ENCODE data around the gene YAF2. TPM values are rescaled to one million over a fixed set of nuclear protein-coding genes. Genes with fewer than 3 reads are reported as not detected.

Gene YAF2
- total and polyA plus RNA-seq, 3 donors from 2014 or later: 19.4 to 33.1 (median 26.6) TPM

DNA sequence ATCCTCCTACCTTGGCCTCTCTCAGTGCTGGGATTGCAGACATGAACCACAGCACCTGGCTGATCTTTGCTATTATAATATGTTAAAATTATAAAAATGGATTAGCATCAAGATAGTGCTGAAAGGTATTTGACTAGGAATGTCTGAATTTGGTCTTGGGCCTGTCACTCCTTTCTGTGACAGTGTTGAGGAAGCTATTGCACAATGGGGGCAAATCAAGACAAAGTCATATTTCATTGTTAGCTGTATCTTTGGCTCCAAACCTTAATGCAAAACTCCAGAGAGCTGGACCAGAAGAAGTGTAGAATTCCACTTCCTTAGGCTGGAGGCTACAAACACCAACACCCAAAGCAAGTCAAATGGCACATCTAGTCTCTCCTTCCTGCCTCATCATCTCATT, 45.7 kb upstream of the YAF2 start:
- Histone ChIP-seq H3K4me3 (no peak overlapping the region), H3K27me3 (no peaks in the 10 kb centered on the region), H3K27ac (no peak overlapping the region), H3K4me1 (no peaks in the 10 kb centered on the region), H3K9me3 (no peaks in the 10 kb centered on the region), H3K36me3 (ENCODE audit: low read depth, missing control alignments) (no peaks in the 10 kb centered on the region)
- no peak for TF ChIP-seq POLR2A (IDR thresholded peaks at IDR 0.05)
- TF ChIP-seq, protein P1, sequence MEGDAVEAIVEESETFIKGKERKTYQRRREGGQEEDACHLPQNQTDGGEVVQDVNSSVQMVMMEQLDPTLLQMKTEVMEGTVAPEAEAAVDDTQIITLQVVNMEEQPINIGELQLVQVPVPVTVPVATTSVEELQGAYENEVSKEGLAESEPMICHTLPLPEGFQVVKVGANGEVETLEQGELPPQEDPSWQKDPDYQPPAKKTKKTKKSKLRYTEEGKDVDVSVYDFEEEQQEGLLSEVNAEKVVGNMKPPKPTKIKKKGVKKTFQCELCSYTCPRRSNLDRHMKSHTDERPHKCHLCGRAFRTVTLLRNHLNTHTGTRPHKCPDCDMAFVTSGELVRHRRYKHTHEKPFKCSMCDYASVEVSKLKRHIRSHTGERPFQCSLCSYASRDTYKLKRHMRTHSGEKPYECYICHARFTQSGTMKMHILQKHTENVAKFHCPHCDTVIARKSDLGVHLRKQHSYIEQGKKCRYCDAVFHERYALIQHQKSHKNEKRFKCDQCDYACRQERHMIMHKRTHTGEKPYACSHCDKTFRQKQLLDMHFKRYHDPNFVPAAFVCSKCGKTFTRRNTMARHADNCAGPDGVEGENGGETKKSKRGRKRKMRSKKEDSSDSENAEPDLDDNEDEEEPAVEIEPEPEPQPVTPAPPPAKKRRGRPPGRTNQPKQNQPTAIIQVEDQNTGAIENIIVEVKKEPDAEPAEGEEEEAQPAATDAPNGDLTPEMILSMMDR (IDR thresholded peaks at IDR 0.05): no peak
- intact Hi-C loops (cut with DNase I; ENCODE audit: low total_unique reads): no loop called here
- DNase-seq: no peak

GRCh38 chr12:42282294-42282693, 44.2 kb upstream of the YAF2 start:
- no peak overlapping the region for H3K27ac ChIP-seq

DNA sequence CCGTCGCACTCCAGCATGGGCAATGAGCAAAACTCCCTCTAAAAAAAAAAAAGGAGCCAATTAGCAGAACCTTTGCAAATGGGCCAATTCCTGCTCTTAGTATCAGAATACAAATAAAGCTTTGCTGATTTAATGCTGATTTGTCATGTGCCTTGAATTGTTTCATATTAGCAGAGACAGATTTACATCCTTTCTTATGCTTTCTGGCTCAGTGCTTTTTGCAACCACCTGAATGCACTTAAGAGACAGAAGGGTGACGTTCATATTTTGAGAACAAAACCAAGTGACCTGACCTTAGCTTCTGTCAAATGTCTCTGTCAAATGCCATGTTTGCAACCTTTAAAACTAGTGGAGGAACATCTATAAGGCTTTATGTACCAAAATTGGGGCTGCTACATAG, 43.8 kb upstream of the YAF2 start:
- no peaks in the 10 kb centered on the region for H3K9me3 ChIP-seq
- no peak overlapping the region for H3K4me3 ChIP-seq
- no peak for DNase-seq
- H3K27me3 ChIP-seq: no peaks in the 10 kb centered on the region
- TF ChIP-seq, protein P1 (IDR thresholded peaks at IDR 0.05): no peak
- no peak for TF ChIP-seq POLR2A (IDR thresholded peaks at IDR 0.05)
- no peaks in the 10 kb centered on the region for H3K36me3 ChIP-seq (ENCODE audit: low read depth, missing control alignments)
- no peaks in the 10 kb centered on the region for H3K4me1 ChIP-seq
- intact Hi-C loops (cut with DNase I; ENCODE audit: low total_unique reads): no loop called here
- no peak overlapping the region for H3K27ac ChIP-seq
- 65 to 68% methylated on average over 3 of the region's 3 CpGs for WGBS, 2 donors

More at GRCh38 chr12:42282294-42282693, 44.2 kb upstream of the YAF2 start:
- H3K4me1 ChIP-seq: no peaks in the 10 kb centered on the region
- no peak for DNase-seq
- intact Hi-C loops (cut with DNase I; ENCODE audit: low total_unique reads): no loop called here
- WGBS, 2 donors: 50 to 60% methylated on average over 2 of the region's 2 CpGs
- H3K9me3 ChIP-seq: no peaks in the 10 kb centered on the region
- H3K4me3 ChIP-seq: no peak overlapping the region
- H3K27me3 ChIP-seq: no peaks in the 10 kb centered on the region
- TF ChIP-seq POLR2A (IDR thresholded peaks at IDR 0.05): no peak
- TF ChIP-seq, protein P1 (IDR thresholded peaks at IDR 0.05): no peak
- H3K36me3 ChIP-seq (ENCODE audit: low read depth, missing control alignments): no peaks in the 10 kb centered on the region

GRCh38 chr12:42281278-42281677, 43.2 kb upstream of the YAF2 start:
- 56 to 67% methylated on average over 3 of the region's 3 CpGs for WGBS, 2 donors
- Histone ChIP-seq H3K9me3 (no peaks in the 10 kb centered on the region), H3K27me3 (no peaks in the 10 kb centered on the region), H3K27ac (no peak overlapping the region), H3K36me3 (ENCODE audit: low read depth, missing control alignments) (no peaks in the 10 kb centered on the region), H3K4me1 (no peaks in the 10 kb centered on the region), H3K4me3 (no peak overlapping the region)
- TF ChIP-seq, protein P1 (IDR thresholded peaks at IDR 0.05): no peak
- TF ChIP-seq POLR2A (IDR thresholded peaks at IDR 0.05): no peak
- DNase-seq: no peak
- intact Hi-C loops (cut with DNase I; ENCODE audit: low total_unique reads): no loop called here

- intact Hi-C loops (cut with DNase I; ENCODE audit: low total_unique reads): no loop called here
- DNase-seq: no peak
- Histone ChIP-seq H3K36me3 (ENCODE audit: low read depth, missing control alignments) (no peaks in the 10 kb centered on the region), H3K27ac (no peak overlapping the region), H3K27me3 (no peaks in the 10 kb centered on the region), H3K4me1 (no peaks in the 10 kb centered on the region), H3K4me3 (no peak overlapping the region), H3K9me3 (no peaks in the 10 kb centered on the region)
- TF ChIP-seq, protein P1 (IDR thresholded peaks at IDR 0.05): no peak
- no peak for TF ChIP-seq POLR2A (IDR thresholded peaks at IDR 0.05)
Measured at GRCh38 chr12:42278128-42278510, 40.1 kb upstream of the YAF2 start.
